GM19395 (cell line): Measurements from ENCODE around the gene OSBPL7.

Source experiments
- ATAC-seq: cut with Tn5 transposase; IDR thresholded peaks from one replicate; pipeline ENCODE4 v1.9.1; 2021; ENCODE audit warnings: mild to moderate bottlenecking, moderate library complexity; ENCODE audit not compliant: unreplicated experiment

The OSBPL7 gene

GRCh38 chr17:47807421-47807820 is 14.2 kb downstream of the OSBPL7 start:
- ATAC-seq = no peak

- ATAC-seq = no peak
These were observed 14.7 kb downstream of the OSBPL7 start for GRCh38 chr17:47806913-47807255.

GRCh38 chr17:47806026-47806912 is 15.3 kb downstream of the OSBPL7 start:
- ATAC-seq = no peak

GRCh38 chr17:47804461-47804860 is 17.1 kb downstream of the OSBPL7 start:
- ATAC-seq = no peak

- no peak for ATAC-seq
These were observed 17.8 kb downstream of the OSBPL7 start for GRCh38 chr17:47803751-47804150.

GRCh38 chr17:47803201-47803600 is 18.4 kb downstream of the OSBPL7 start:
- no peak for ATAC-seq

GRCh38 chr17:47802341-47803022 is 19.1 kb downstream of the OSBPL7 start:
- no peak for ATAC-seq

- no peak for ATAC-seq
These were observed 19.7 kb downstream of the OSBPL7 start for GRCh38 chr17:47801906-47802305.

GRCh38 chr17:47801176-47801765 is 20.3 kb downstream of the OSBPL7 start:
- no peak for ATAC-seq

- ATAC-seq = no peak
These were observed 20.9 kb downstream of the OSBPL7 start for GRCh38 chr17:47800686-47801085.

GRCh38 chr17:47797797-47798196 is 23.8 kb downstream of the OSBPL7 start:
- no peak for ATAC-seq

GRCh38 chr17:47792979-47793378 is 28.6 kb downstream of the OSBPL7 start:
- no peak for ATAC-seq

GRCh38 chr17:47792457-47792856 is 29.1 kb downstream of the OSBPL7 start:
- no peak for ATAC-seq

GRCh38 chr17:47791025-47791424 is 30.6 kb downstream of the OSBPL7 start:
- no peak for ATAC-seq

GRCh38 chr17:47789611-47790561 is 31.7 kb downstream of the OSBPL7 start:
- ATAC-seq = no peak

GRCh38 chr17:47785538-47786123 is 36.0 kb downstream of the OSBPL7 start:
- no peak for ATAC-seq

GRCh38 chr17:47781397-47781796 is 40.2 kb downstream of the OSBPL7 start:
- ATAC-seq = no peak

GRCh38 chr17:47778184-47778635 is 43.4 kb downstream of the OSBPL7 start:
- ATAC-seq = no peak

GRCh38 chr17:47776330-47777197 is 45.0 kb downstream of the OSBPL7 start:
- no peak for ATAC-seq
